ENCODE results near the gene OR2A1.
"Not testable (repeated sequence)": the region's sequence is repeated elsewhere in the genome, so short reads cannot be mapped to it uniquely, and the experiment has no call there.

Gene OR2A1

DNA sequence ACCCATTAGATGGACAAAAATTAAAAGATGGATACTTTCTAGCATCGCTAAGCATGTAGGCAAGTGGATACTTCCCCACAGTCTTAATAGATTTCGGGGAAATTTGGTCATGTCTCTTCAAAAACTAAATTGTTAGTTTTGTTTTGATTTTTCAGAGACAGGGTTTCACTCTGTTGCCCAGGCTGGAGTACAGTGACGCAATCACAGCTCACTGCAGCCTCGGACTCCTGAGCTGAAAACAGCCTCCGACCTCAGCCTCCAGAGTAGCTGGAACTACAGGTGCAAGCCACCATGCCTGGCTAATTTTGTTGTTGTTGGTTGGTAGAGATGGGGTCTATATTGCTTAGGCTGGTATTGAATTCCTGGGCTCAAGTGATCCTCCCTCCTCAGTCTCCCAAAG lies 13.6 kb downstream of the OR2A1 start:
- DNase-seq, result not testable (repeated sequence)

DNA sequence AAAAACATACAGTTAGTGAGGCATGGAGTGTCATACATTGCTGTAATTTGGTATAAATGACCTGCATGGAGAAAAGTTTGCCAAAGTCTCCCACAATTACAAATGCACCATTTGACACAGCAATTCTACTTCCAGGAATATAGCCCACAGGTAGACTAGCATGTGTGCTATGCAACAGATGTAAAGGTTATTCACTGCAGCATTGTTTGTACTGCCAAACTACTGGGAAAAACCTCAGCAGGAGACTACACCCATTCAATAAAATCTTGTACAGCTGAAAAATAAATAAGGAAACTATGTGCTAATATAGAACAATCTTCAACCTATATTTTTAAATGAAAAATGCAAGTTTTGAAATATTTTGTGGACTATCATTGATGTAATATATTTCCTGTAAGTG lies 17.8 kb downstream of the OR2A1 start:
- DNase-seq, result not testable (repeated sequence)

DNA sequence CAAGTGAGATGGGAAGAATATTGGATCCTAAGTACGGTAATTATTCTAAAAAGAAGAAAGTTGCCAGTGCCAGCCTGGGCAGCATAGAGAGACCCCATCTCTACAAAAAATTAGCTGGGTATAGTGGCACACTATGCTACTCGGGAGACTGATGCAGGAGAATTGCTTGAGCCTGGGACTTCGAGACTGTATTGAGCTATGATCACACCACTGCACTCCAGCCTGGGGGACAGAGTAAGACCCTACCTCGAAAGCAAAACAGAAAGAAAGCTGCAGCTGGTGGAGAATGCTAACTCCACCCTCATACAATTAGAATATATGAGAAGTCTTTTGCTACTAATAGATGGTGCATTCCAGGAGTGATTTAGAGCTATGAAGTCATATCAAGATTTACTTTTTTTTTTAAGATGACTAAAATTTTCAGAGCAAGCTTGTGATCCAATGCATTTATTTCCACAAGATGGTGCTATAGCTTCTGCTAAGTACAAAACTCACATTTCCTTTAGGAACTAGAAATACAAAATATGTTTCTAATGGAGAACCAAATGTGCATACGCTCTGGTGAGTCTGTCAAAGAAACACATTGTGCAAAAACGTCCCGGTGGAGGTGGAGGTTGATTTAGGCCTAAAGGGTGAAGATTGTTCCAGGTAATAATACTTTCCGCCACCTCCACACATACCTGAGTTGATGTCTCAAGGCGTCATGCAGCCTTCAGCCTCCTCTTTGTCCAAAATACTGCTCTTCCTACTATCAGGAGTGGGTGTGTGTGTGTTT lies 19.2 kb downstream of the OR2A1 start:
- DNase-seq, result not testable (repeated sequence)

DNA sequence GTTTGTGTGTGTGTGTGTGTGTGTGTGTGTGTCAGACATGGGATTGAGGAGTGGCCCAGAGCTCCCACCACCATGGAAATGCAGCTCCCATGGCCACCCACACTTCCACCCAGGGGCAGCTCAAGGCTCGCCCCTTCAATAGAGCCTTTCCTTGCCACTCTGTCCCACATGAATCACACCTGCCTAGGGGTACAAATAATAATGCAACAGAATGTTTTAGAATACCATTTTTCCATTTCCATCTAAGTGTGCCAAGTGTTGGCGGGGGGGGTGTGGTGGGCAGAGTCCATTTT lies 19.7 kb downstream of the OR2A1 start:
- DNase-seq, result not testable (repeated sequence)

DNA sequence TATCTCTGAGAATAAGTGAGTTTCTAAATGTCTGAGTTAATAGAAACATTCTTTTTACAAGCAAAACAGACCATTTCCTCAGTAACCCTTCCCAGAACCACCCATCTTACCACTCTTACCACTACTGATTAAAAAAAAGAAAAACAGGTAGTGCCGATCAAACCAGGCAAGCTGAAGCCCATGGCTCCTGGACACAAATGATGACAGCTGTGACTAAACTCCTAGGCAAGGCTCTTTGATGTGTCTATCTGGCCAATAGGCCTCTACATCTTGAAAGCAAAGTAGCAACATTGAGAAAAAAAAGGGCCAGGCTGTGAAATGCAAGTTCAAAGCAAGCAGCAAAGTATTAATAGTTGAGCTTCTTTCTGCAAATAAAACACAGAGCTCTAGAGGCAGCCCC lies 36.4 kb downstream of the OR2A1 start:
- DNase-seq, result not testable (repeated sequence)

DNA sequence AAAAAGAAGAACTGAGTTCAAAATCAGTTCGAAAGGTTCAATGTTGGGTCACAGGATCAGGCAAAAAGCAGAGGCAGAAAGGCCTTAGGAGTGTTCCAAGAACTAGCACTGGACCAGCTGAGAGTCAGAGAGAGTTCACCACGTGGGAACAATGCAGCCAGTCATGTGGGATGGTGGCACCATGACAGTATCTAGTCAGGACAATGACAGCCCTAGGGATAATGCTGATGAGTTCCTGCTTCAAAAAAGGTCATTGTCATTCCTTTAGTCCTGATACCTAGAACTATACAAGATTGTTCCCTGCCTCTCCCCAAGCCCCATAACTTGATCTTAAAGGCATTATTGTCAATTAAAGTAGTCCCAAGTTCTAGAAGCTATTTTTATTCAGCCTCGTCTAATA lies 39.4 kb downstream of the OR2A1 start:
- DNase-seq, result not testable (repeated sequence)

DNA sequence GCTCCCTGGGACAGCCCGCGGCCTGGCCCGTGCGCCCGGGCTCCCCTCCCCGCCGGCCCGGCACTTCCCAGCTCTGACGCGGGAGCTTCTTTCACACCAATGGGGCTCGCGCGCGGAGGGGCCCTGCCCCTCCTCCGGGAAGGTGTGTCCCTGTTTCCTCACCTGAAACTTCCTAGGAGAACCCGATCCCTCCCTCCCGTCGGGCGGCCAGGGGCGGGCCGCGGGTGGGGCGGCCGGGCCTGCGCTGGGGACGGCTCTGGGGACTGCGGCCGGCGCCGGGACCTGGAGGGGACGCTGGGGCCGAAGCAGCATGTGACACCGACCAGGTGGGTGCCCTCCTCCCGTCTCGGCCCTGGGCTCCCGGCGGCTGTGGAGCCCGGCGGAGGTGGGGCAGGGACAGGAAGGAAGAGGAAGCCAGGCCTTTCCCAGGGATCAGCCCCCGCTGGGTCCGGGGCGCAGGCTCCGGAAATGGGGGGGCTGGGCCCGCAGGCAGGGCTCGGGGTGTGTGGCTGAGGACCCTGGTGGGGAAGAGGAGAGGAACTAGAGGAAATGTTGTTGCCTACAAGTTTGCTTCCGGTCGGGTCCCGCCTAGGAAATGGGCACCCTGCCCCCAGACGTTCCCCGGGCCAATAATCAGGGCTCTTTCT lies 43.1 kb downstream of the OR2A1 start, which contains the start of gene ARHGEF5:
Gene ARHGEF5, plus strand, starts transcription at position 227 of the 647 bp plus-strand sequence. CDS start 7,268 bp downstream, outside the sequence.
- not testable (repeated sequence) for DNase-seq

DNA sequence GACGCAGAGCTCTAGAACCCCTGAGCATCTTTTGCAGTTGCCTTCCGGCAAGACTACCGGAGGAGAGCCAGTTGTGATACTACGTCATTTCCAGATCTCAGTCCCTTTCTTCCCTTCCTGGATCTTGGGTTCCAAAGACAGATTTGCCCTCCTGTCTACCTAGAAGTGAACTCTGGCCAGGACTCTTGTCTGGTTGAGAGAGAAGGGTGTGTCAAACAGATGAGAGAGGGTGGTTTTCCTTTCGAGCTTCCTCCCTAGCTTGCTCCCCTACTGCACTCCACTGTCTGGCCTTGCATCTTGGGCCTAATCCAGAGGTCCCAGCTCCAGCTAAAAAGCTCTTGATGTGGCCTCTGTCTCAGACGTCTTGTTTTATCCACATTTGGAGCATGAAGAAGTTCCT lies 44.0 kb downstream of the OR2A1 start:
- DNase-seq, result not testable (repeated sequence)

DNA sequence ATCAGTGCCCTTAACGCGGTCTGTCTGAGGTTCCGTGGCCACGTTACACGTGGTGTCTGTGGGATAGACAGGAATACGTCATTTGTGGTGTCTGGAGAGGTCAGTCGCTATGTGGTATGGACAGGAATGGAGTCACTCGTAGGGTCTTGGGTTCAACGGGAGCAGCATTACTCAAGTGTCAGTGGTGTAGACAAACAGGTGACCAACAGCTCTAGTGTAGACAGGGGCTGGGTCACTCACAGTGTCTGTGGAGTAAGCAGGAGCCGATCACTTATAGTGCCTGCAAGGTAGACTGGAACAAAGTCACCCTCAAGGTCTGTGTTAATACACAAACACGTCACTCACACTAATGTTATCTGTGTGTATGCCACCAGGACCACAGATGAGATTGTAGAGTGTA lies 44.6 kb downstream of the OR2A1 start:
- DNase-seq, result not testable (repeated sequence)

DNA sequence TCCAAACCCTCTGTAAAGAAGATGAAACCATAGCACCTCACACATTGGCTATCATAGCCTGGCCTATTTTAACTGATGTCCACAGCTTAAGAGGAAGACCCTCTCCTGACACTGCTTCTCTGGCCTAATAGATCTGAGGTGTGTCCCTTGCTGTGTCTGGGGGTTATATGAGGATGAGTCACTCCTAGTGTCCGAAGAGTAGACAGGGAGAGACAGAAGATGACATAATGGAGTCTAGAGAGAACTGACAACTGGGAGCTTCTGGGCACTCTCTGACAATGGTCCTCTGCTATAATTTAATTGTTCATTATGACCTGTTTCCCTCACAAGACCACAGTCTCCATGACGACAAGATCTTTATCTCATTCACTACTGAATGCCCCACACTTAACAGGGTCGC lies 49.8 kb downstream of the OR2A1 start:
- DNase-seq, result not testable (repeated sequence)

DNA sequence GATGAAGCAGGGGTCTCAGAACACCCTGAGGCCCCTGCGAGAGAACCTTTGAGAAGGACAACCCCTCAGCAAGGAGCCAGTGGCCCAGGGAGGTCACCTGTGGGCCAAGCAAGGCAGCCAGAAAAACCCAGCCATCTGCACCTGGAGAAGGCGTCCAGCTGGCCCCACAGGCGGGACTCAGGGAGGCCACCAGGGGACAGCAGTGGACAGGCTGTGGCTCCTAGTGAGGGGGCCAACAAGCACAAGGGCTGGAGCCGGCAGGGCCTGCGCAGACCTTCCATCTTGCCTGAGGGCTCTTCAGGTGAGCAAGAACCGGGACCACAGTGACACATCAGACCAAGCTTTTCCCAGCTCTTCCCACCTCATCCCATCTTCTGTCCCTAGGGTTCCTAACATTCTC lies 53.3 kb downstream of the OR2A1 start:
- DNase-seq, result not testable (repeated sequence)

DNA sequence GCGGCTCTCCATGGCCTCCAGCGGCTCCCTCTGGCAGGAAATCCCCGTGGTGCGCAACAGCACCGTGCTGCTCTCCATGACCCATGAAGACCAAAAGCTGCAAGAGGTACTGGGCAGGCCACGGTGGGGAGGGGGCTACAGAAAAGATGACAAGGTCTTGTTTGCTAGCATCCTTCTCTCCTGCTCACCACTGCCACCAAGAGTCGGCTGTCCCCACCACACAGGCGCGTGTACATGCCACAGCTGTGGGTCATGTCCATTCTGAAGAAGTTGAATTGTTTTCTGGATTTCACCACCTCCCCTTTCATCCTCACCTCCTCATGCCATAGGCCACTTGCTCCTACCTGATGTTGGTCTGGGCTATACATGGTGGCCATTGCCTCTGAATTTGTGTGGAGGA lies 55.0 kb downstream of the OR2A1 start:
- not testable (repeated sequence) for DNase-seq

DNA sequence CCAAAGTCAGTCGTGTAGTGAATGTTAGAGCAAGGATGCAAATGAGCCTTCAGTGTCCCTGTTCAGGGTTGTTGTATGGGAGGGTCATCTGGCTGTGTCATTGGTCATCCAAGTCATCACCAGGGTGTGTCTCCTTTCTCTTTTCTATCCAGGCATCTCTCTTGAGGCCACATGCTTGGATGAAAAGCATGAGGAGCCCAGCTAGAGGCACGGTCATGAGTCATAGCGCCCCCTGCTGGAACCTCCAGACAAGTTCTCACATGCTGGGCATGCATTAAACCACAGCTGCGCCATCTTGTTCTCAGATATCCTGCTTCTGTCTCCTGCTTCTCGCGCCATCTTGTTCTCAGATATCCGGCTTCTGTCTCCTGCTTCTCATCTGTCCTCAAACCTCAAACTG lies 57.0 kb downstream of the OR2A1 start:
- DNase-seq, result not testable (repeated sequence)
